NCI-H187 (cell line): ENCODE data around the gene NPR1.
"Not testable (repeated sequence)": the region's sequence is repeated elsewhere in the genome, so short reads cannot be mapped to it uniquely, and the experiment has no call there.

Experiments
- DNase-seq, 2 experiments: peaks; one replicate each; lab custom pipeline; 2025; lab: John Stamatoyannopoulos, UW

The NPR1 gene

DNA sequence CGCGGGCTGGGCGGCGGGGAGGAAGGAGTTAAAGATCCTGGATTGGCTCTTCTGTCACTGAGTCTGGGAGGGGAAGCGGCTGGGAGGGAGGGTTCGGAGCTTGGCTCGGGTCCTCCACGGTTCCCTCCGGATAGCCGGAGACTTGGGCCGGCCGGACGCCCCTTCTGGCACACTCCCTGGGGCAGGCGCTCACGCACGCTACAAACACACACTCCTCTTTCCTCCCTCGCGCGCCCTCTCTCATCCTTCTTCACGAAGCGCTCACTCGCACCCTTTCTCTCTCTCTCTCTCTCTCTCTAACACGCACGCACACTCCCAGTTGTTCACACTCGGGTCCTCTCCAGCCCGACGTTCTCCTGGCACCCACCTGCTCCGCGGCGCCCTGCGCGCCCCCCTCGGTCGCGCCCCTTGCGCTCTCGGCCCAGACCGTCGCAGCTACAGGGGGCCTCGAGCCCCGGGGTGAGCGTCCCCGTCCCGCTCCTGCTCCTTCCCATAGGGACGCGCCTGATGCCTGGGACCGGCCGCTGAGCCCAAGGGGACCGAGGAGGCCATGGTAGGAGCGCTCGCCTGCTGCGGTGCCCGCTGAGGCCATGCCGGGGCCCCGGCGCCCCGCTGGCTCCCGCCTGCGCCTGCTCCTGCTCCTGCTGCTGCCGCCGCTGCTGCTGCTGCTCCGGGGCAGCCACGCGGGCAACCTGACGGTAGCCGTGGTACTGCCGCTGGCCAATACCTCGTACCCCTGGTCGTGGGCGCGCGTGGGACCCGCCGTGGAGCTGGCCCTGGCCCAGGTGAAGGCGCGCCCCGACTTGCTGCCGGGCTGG, at the start of gene NPR1:
Gene NPR1 (plus strand): TSS at position 170 of the 818 bp plus-strand sequence. CDS start 421 bp downstream, at position 591.
- no peak for DNase-seq

DNA sequence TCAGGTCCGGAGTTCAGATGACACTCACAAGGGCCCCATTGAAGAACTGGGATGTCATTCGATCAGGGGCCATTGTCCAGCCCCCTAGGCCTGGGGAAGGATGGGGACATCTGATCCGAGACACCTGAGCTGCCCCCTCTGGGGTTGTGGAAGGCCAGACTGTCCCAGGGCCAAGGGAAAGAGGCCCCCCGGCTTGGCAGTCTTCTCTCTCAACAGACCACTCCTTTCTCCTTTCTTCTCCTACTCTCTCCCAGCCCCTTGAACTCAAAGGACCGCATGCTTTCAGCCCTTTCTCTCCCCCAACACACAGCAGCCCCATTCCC, 49.2 kb upstream of the NPR1 start:
- no peak for DNase-seq

DNA sequence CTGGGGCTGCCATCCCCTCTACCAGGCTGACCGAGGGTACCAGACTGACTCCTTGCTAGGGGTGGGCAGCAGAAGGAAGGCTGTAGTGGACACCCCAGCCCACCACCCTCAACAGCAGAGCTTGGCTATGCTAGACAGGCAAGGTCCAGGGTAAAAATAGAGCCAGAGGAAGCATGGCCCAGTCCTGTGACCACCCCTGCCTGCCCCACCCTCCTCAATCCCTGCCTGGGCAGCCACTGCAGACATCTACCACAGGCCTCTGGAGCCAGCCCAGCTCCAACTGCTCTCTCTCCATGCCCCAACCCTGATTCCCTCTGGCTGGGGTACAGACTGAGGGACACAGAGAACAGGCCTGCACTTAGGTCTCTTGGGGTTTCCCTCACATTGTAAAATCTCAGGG, 48.5 kb upstream of the NPR1 start:
- no peak for DNase-seq

DNA sequence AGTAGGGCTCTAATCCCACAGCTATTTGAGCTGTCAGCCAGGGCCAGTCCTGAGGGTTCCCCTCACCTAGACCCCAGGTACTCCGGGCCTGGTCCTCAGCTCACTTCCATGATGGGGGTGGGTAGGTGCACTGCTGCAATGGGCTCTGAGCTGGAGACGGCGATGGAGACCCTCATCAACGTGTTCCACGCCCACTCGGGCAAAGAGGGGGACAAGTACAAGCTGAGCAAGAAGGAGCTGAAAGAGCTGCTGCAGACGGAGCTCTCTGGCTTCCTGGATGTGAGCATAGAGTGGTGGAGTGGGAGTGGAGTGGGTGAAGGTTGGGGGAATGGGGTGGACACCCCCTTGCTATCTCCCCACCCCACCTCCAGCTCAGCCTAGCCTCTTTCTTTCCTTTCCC, 48.1 kb upstream of the NPR1 start:
- no peak for DNase-seq

DNA sequence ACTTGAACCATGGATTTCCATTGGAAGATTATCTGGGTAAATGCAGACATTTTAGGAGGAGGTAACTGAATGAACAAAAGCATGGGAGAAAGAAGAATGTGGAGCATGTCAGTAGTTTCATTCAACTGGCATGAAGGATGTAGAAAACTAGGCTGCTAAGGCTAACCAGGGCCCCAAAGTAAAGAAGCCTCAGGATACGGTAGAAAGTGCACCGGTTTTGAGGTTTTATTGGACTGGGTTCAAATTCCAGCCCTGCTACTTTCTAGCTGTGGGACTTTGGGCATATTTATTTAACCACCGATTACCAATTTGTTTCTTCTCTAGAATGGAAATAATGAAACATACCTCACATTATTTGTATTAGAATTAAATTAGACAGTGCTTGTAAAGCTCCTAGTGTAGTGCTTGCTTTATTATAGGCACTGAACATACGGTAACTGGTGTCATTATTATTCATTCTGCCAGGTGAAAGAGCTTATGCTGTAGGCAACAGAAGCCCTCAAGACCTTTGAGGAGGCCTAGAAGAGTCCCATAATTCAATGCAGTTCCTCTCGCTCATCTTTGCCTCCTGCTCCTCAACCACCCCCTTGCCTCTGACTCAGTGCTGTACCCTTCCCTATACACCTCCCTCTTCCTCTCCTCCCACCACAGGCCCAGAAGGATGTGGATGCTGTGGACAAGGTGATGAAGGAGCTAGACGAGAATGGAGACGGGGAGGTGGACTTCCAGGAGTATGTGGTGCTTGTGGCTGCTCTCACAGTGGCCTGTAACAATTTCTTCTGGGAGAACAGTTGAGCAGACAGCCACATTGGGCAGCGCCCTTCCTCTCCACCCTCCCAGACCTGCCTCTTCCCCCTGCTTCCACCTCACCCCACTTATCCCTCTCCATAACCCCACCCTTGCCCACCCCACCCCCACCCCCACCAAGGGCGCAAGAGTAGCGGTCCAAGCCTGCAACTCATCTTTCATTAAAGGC, 47.2 kb upstream of the NPR1 start:
- no peak for DNase-seq

DNA sequence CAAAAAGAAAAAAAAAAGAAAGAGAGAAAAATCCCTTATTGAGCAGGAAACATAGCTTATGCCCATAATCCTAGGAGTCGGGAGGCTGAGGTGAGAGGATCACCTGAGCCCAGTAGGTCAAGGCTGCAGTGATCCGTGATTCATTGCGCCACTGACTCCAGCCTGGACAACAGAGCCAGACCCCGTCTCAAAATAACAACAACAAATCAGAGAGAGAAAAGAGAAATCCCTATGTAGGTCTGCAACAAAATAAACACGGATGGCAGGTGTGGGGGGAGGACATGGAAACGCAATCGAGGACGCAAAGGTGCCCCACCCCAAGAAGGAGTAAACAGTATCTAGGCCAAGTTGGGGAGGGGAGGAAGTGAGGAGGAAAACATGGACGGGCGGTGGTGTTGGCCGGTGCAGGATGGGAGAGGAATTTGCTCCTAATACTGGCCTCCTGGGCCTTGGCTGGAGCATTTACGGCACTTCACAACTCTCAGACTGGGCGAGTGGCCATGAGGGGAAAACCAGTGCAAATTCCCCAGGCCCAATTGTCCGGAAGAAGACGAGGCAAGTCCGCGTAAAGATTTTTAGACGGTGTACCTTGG, 45.2 kb upstream of the NPR1 start:
- no peak for DNase-seq

DNA sequence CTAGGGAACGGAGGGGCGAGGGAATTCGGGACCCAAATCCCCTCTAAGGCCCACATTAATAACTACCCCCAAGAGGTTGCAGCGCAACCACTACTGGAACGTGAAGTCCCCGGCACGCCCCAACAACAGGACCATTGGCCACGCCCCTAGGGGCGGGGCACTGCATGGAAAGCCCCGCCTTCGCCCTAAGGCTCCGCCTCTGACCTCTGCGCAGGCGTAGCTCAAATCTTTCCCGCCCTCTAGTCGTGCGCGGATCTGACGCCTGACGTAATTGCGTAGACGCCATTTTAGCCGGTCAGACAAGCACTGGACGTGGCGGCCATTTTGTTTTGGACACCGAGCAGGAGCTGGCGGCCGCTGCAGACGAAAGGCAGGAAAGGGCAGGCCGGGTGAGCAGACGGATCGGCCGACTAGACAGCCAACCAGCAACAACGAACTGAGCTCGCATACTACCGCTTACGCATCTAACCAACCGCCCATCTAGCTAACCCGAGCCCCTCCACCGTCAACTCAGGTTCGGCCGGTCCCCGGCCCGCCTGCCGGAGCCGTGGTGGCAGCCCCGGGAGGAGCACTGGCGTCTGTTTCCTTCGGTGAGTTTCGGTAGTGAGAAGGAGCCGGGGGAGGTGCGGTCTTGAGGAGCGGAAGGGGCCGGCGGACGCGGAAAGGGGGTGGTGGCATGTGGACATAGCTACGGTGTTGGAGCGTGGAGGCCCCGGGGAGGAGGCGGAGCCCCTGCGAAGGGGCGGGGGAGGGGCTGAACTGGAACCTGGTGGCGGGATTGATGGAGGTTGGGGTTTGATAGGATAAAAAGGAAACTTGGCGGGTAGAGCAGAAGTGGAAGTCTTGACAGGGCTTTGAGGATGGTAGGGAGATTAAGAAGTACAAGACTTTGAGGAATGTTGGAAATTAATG, 44.5 kb upstream of the NPR1 start, which contains the start of gene CHTOP:
Gene CHTOP (plus strand): TSS at position 313 of the 912 bp plus-strand sequence. CDS start 2,523 bp downstream, outside the sequence.
- DNase-seq, result peak; percentile 100

DNA sequence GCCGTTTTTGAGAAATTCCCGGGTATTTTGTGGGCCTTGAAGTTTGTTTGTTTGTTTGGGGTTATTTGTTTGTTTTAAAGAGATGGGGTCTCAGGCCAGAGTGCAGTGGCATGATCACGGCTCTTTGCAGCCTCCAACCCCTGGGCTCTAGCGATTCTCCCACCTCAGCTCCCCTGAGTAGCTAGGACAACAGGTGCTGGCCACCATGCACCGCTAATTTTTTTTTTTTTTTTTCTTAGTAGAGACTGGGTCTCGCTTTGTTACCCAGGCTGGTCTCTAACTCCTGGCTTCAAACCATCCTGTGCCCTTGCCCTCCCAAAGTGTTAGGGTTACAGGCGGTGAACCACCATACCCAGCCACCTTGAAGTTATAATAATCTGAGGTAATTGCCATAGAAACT, 42.6 kb upstream of the NPR1 start:
- no peak for DNase-seq

DNA sequence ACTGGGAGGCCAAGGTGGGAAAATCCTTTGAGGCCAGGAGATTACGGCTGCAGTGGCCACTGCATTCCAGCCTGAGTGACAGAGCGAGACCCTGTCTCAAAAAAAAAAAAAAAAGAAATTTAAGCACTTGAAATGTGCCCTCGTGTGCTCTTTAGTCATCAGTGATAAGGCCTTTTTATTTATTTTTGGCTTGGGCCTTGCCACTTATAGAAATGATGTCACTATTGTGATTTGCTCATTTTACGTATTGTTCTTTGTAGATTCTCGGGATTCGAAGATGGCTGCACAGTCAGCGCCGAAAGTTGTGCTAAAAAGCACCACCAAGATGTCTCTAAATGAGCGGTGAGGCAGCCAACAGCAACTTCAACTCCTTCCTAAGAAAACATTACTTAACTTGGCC, 42.2 kb upstream of the NPR1 start:
- DNase-seq, result no peak

DNA sequence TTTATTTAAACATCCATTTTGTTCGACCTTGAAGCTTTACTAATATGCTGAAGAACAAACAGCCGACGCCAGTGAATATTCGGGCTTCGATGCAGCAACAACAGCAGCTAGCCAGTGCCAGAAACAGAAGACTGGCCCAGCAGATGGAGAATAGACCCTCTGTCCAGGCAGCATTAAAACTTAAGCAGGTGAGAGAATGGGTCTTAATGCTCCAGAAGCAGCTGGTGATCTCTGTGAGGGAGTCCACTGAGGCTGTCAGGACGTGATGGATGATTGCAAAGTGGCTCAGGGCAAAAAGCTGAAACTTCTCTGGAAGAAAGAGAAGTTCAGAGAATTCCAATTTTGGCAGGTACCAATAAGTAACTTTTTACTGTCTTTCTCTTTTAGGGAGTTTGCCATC, 40.2 kb upstream of the NPR1 start:
- DNase-seq, result no peak

DNA sequence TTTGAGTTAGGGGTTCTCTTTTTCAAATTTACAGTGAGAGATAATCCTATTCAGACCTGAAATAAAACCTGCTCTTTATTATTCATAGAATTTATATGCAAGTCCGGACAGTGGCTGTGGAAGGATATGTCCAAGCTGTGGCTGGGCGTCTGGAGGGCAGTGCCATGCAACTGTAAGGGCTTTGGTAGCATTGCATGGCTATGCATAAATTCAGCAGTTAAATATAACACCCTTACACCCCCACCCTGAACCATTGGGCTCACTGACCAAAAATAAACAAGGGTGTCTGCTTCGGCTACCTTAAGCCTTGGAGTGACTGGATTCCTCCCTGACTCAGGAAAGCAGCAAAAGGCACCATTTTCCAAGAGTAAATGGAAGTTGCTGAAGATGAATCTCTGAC, 39.2 kb upstream of the NPR1 start:
- DNase-seq, result no peak

DNA sequence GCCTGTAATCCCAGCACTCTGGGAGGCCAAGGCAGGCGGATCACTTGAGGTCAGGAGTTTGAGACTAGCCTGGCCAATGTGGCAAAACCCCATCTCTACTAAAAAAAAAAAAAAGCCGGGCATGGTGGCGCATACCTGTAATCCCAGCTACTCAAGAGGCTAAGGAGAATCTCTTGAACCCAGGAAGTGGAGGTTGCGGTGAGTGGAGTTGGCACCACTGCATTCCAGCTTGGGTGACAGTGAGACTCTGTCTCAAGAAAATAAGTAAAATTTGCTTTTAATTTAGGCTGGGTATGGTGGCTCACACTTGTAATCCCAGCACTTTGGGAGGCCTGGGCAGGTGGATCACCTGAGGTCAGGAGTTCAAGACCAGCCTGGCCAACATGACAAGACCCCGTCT, 38.3 kb upstream of the NPR1 start:
- not testable (repeated sequence) for DNase-seq

DNA sequence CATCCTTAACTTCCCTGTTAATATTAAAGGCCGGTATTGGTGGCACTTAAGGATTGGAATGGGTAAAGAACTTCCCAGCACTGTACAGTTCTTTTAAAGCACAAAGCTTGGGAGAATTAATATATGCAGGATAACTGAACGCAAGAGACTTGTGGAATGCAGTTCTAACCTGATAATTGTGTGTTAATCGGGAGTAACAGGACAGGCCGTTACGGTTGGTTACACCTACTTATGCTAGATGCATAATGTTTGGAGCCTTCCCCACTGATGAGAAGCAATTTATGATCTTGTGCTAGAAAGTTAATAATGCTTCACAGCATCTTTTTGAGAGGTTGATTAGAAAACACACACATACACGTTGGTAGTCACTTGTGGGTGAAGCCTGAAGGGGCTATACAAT, 37.6 kb upstream of the NPR1 start:
- DNase-seq, result no peak

DNA sequence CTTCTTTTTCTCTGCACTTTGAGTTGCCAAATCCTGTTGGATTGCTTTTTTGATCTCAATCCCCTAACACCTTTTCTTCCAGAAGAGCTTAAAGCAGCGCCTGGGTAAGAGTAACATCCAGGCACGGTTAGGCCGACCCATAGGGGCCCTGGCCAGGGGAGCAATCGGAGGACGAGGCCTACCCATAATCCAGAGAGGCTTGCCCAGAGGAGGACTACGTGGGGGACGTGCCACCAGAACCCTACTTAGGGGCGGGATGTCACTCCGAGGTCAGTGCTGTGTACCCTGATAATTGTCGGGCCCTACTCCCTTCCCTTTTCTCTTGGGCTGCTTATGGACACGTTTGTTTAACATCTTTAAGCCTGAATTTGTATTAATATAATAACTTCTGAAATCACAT, 36.3 kb upstream of the NPR1 start:
- no peak for DNase-seq

DNA sequence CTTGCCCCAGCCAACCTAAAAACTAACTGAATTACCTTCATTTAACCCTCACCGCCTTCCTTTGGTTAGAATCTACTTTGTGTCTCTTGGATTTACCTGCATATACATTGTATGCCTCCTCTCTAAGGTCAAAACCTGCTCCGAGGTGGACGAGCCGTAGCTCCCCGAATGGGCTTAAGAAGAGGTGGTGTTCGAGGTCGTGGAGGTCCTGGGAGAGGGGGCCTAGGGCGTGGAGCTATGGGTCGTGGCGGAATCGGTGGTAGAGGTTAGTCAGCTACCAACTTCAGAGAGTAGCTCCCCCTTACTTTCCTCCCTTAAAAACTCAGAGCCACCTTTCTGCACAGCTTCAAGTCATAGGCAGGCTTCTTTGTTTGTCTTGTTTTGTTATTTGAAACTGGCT, 35.4 kb upstream of the NPR1 start:
- no peak for DNase-seq

DNA sequence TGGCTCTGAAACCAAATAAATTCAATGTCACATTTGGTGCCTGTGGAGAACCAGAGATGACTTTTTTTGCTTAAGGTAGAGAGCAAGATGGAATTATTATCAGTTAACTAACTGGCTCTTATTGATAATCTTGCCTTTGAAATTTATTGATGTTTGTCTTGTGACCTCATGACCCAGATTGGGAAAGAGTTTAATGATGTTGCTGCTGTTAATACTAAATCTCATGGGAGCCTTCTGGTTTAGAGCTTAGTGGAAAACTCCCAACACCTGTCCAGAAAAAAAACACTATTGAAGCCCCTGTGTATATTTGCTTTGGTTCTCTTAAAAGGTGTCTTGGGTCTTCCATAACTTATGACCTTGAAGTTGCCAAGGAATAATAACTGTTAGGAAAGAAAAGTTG, 34.7 kb upstream of the NPR1 start:
- DNase-seq, result no peak

DNA sequence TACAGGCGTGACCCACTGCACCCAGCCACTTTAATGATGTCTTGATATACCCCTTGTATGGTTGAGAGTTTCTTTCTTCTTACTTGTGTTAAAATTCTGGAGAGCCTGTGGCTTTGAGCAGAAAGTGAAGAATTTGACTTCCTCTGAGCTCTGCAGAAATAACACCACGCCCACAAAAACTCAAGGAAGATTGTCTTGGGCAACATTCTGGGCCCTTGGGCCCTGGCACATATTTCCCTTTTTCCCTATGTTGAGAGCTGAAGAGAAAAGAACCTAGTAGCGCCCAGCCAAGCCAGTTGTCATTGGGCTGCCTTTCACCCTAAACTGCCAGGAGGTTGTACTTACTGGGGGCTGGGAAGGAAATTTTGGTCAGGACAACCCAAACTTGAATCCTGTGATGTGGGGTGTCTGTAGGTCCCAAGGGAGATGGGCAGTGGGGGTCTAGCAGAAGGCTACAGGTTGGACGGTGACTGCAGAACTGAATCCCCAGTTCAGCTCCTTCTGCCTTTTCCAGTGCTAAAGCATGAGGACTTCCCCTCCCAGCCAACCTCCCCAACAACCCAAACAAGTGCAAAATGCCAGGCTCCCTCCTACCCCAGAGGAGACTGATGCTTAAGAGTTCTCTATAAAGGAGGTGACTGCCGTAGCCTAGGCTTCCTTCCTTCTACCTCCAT, 31.7 kb upstream of the NPR1 start:
- no peak for DNase-seq

DNA sequence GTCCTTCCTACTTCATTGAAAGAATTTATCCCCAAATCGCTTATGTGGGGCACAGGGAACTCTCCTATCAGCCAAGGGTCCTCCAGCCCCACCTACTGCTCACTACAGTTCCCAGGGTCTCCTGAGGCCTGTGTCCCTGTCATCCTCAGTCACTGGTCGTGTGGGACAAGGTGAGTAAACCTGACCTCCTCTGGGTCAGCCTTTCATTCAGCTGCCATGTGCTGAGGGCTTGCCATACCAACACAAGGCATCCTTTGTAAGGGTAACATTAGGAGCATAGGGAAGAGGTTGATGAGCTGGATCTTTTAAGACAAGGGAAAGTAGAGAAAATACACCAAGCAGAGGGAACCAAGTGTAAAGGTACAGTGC, 31.2 kb upstream of the NPR1 start:
- no peak for DNase-seq

DNA sequence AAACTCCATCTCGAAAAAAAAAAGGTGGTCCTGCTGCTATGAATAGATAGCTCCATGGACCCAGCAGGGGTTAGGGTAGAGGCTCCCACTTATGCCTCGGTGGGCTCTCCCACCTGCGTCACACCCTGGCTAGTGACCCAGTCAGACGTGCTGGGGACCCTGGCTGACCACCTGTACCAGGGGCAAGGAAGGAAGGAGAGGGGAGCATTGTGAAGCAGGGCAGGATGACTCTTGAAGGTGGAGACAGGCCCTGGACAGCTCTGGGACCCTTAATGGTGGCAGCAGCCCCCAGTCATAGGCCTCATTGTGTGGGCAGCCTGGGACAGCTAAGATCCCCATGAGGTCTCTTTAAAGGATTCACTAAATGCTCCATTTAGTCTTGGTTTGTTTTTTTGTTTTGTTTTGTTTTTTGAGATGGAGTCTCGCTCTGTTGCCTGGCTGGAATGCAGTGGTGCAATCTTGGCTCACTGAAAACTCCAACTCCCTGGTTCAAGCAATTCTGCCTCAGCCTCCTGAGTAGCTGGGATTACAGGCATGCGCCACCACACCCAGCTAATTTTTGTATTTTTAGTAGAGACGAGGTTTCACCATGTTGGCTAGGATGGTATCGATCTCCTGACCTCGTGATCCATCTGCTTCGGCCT, 30.4 kb upstream of the NPR1 start:
- DNase-seq, result no peak

DNA sequence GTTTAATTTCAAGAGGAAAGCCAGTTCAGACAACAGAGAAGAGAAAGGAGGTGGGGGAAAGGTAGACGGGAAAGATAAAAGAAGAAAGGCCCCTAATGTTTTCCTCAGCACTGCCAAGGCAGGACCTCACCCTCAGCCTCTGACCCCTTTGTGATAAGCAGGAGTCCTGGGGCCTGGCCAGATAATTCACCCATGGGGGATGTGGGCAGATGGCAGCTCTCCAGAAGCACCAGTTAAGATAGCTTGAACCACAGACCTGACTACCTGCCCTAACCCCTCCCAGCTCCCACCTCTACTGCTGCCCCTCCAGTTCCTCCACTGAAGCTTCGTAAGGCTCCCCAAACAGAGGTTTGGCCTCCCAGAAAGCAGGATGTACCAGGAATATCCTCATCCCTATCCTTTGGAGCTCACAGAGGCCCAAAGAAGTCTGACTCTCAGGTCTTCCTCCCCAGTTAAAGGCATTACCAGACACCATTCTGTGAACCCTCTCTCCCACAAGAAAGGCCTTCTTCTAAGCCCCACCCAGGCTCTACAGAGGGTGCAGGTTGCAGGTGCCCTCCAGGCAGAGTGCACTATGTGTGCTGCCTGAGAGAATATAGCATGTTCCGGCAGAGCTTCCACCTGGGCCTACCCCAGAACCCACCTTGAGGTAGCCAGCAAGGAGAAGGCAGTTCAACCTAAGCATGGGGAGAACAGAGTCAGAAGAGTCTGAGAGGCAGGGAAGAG, 29.2 kb upstream of the NPR1 start:
- DNase-seq, result no peak
